GM18907 (cell line): Measurements from ENCODE around the gene TSPO.
"Not testable (repeated sequence)": the region's sequence is repeated elsewhere in the genome, so short reads cannot be mapped to it uniquely, and the experiment has no call there.

Experiments used
- ATAC-seq: cut with Tn5 transposase; IDR thresholded peaks from one replicate; pipeline ENCODE4 v1.9.1; 2021; ENCODE audit warnings: mild to moderate bottlenecking, moderate library complexity; ENCODE audit not compliant: unreplicated experiment

Gene TSPO

GRCh38 chr22:43151251-43152002 is at the start of gene TSPO:
Gene TSPO (plus strand): TSS chr22:43151559. CDS start chr22:43159239, 7,680 bp downstream.
- no peak for ATAC-seq

- ATAC-seq, result not testable (repeated sequence)
Observed at GRCh38 chr22:43104056-43104625, 47.2 kb upstream of the TSPO start.

GRCh38 chr22:43104950-43105349 is 46.4 kb upstream of the TSPO start:
- ATAC-seq, result not testable (repeated sequence)

GRCh38 chr22:43106302-43106701 is 45.1 kb upstream of the TSPO start:
- no peak for ATAC-seq

DNA sequence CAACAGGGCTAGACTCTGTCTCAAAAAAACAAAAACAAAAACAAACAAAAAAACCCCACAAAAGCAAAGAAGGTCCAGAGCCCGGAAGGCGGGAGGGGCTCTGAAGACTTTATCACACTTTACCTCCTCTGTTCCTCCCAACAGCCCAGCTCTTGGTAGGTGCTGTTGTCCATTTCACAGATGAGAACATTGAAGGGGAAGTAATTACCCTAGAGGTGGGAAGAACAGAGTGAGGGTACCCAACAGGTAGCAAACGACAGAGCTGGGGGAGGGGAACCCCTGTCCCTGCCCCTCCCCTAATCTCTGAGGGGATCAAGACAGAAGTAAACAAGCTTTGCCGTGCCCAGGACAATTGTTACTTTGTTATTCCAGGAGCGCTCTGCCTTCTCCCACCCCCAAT is 41.8 kb upstream of the TSPO start:
- ATAC-seq, result no peak

DNA sequence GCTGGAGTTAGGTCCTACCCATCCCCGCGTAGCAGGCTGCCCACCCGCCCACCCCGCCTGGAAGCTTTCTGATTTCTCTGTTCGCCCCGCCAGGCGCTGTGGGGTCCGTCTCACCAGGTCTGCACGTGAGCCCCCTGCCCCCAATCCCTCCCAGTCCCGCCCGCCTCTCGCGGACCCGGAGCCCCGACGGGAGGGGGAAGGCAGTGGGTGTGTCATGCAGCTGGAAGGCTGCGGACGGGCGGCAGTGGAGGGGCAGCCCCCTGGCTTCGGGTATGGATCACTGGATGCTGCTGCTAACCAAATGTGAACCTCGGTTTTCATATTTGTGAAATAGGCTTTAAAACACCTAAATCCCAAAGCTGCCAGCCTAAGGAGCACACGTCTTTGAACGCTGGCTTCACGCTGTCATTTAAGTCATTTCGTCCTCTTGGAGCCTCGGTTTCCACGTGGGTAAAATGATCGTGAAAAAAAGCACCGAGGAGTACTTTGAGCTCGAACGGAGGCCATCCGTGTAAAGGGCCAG is 41.4 kb upstream of the TSPO start:
- ATAC-seq, result no peak

GRCh38 chr22:43110444-43110926 is 40.9 kb upstream of the TSPO start, which contains the start of gene BIK:
Gene BIK (plus strand): TSS chr22:43110750. CDS start chr22:43124023, 13,273 bp downstream.
- no peak for ATAC-seq

- ATAC-seq, result no peak
Observed at GRCh38 chr22:43110927-43111623, 40.3 kb upstream of the TSPO start.

DNA sequence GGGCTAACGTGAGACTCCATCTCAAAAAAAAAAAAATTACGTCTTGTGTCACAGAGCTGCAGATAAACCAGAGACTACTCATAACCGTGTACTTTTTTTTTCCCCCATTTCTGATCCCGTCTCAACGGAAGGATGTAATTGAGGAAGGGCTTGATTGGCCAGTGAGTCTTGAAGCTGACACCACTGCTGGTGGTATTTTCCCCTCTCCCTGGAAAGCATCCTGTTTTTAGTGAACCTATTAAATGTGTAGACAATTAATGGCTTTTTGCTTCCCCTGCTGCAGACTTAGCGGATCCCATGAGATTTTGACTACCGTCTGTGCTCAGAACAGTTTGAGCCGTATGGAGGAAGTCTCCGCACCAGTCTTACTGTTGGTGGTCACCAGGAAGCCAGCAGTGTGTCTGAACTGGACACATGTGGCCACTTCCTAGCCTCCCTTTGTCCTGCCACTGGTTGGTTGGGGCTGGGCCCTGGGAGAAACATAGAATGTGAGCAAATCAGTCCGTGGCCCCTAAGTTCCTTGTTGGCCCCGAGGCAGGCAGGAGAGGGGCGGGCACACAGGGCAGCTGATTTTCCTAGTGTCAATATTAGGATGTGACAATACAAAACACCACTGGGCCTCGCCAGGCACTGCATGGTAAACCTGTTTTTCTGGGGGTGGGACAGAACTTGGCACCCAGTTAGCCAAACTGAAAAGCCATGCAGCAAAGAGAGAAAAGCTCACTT is 37.7 kb upstream of the TSPO start:
- no peak for ATAC-seq

DNA sequence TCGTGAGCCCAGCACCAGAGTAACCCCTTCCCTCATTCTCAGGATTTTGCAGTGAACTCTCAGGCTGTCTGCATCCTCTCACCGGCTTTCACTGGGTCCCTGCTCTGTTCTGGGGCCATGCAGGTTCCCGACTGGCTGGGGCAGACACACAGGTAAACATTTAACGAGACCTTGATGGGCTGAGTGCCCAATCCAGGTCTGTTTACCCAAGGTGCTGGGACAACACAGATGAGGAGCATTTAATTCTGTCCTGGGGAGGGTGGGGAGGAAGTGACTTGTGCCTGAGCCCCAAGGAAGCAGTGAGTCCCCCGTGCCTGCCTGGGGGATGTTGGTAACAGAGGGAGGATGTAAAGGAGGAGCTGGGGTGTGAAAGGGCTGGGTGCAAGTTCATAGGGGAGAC is 36.4 kb upstream of the TSPO start:
- ATAC-seq, result no peak

GRCh38 chr22:43116932-43117331 is 34.4 kb upstream of the TSPO start:
- no peak for ATAC-seq

- ATAC-seq, result peak; percentile 19
Observed at GRCh38 chr22:43118024-43118849, 33.1 kb upstream of the TSPO start.

DNA sequence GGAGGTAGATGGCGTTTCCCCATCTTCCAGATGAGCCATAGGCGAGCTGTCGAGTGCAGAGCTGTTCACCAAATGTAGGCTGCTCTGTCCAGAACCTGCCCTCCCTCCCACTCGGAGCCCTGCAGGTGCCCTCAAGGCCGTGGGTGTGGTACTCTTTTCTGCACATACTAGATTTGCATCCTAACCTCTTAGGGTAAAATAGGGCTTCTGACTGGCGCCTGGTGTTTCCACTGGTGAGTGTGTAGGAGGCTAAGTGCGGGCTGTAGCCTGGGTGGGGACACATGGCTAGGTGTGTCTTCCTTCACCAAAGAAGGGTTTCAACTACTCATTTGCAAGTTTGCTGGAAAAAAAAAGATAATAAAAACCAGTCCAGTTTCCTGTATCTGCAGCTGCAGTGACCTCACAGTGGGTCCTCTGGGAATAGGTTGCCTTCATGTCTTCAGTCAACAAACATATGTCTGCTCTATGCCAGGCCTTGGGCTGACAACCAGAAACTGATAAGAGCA is 32.4 kb upstream of the TSPO start:
- peak; percentile 56 for ATAC-seq

GRCh38 chr22:43126501-43127165 is 24.7 kb upstream of the TSPO start:
- ATAC-seq, result no peak

GRCh38 chr22:43127166-43127908 is 24.0 kb upstream of the TSPO start:
- ATAC-seq, result no peak

DNA sequence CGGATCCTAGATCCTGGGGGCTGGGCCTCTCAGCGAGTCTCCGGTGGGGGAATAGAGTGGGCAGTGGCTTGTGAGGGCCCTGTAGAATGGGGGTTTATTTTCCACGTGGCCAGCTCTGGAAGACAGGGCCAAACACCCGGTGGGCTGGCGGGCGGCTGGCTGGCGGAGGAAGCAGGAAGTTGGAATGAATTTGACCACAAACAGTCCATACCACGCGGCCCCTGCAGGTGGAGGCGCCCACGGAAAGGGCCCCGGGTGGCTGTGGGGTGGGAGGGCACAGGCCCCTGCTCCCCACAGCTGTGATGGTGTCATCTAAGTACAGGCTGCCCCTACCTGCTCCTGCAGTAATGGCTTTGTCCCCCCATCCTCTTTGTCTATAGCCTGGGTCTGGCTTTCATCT is 23.2 kb upstream of the TSPO start:
- no peak for ATAC-seq

DNA sequence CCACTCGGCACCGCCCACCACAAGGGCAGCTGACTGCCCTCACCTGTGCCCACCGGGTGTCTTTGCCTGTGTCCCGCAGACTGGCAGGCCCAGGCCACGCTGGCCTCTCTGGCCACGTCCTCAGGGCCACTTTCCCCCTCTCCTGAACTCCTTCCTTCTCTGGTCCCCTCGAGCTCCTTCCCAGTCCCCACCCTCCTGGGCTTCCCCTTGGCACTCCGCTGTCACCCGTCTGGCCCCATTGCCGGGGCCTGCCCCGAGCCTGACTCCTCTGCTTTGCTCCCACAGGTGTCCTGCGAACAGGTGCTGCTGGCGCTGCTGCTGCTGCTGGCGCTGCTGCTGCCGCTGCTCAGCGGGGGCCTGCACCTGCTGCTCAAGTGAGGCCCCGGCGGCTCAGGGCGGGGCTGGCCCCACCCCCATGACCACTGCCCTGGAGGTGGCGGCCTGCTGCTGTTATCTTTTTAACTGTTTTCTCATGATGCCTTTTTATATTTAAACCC is 22.4 kb upstream of the TSPO start:
- ATAC-seq, result no peak
